Transverse colon (tissue), 4 donors: ENCODE results near the gene NAB2. TPM values are rescaled to one million over a fixed set of nuclear protein-coding genes. Genes with fewer than 3 reads are reported as not detected.

Experiments used
- DNase-seq: peaks from one replicate; pipeline ENCODE4 v3.0.0-alpha.2; 2019
- H3K27ac ChIP-seq, 4 donors: fragments of 200-600 bp; sonication (generic); 2 replicates each; pipeline ENCODE4 v1.5.1; 2016 to 2018; ENCODE audit warnings: inconsistent platforms in 4 of 4
- H3K27me3 ChIP-seq: fragments of 200-600 bp; sonication (generic); 2 replicates; pipeline ENCODE4 v1.5.1; 2017; ENCODE audit warnings: inconsistent platforms
- H3K36me3 ChIP-seq, 4 donors: fragments of 200-600 bp; sonication (generic); 2 replicates each; pipeline ENCODE4 v1.5.1; 2017 to 2019; ENCODE audit warnings: inconsistent platforms in 4 of 4
- H3K4me1 ChIP-seq, 4 donors: fragments of 200-600 bp; sonication (generic); 2 replicates each; pipeline ENCODE4 v1.5.1; 2017 to 2020; ENCODE audit warnings: inconsistent platforms in 4 of 4
- H3K4me3 ChIP-seq, 4 donors: fragments of 200-600 bp; sonication (generic); 1 replicate in 1 of 4; 2 replicates in 3 of 4; pipeline versions ENCODE4 v1.5.1 to v1.6.1; 2017 to 2019; ENCODE audit warnings: inconsistent platforms in 4 of 4
- H3K9me3 ChIP-seq, 2 donors: fragments of 200-600 bp; sonication (generic); 2 replicates each; pipeline ENCODE4 v1.5.1; 2017 to 2019; ENCODE audit warnings: inconsistent platforms in 2 of 2
- EP300 ChIP-seq: sonication (generic); formaldehyde crosslinking; IDR thresholded peaks from one replicate; pipeline ENCODE4 v1.6.1; 2017; ENCODE audit warnings: antibody characterized with exemption, low read depth
- POLR2A ChIP-seq: fragments of 450-650 bp; IDR thresholded peaks from one replicate; pipeline ENCODE4 v1.6.1; 2016; ENCODE audit warnings: antibody characterized with exemption, mild to moderate bottlenecking, moderate library complexity
- POLR2AphosphoS5 ChIP-seq, 3 donors: sonication (generic); formaldehyde crosslinking; IDR thresholded peaks; one replicate each; pipeline ENCODE4 v1.6.1; 2016; ENCODE audit warnings: antibody characterized with exemption in 3 of 3
- WGBS, 2 donors: methylation state at CpG; one replicate each; pipeline ENCODE4 v1.1.5; 2018; ENCODE audit warnings: low coverage in 1 of 2; 5-methylcytosine and 5-hydroxymethylcytosine counted together
- in situ Hi-C, 4 donors: fragments of 200-750 bp; cut with MboI; loops; one replicate each; pipeline versions ENCODE4 v1.15.0 to v1.15.1; 2017; ENCODE audit warnings: low sequenced_read_pairs in 3 of 4, low pct_ligation_motif_present in 1 of 4, low pct_unique_long_range_greater_than_20kb in 1 of 4
- intact Hi-C: fragments of 100-400 bp; cut with DNase I; formaldehyde crosslinking; loops from one replicate; pipeline ENCODE4 v1.15.1; 2023; ENCODE audit warnings: low total_unique reads
- total RNA-seq, 4 donors: library from RNA; depleted of rRNA; stranded (reverse); fragments of >200 nt; gene quantifications; one replicate each; pipeline ENCODE4 v1.1.0, GENCODE V29; 2016
- TF ChIP-seq, protein P1 (sequence below), 5 experiments: fragments of 200-600 bp in 3 of 5; fragments of 450-650 bp in 2 of 5; sonication (generic) in 3 of 5; IDR thresholded peaks; 1 replicate in 2 of 5; 2 replicates in 3 of 5; pipeline ENCODE4 v1.5.1; 2016 to 2017; ENCODE audit warnings: antibody characterized with exemption in 5 of 5, inconsistent platforms in 3 of 5, mild to moderate bottlenecking in 2 of 5, moderate library complexity in 1 of 5

NAB2 gene
- total RNA-seq, 4 donors from 2014 or later = 2.6 to 9.1 (median 4.7) TPM

DNA sequence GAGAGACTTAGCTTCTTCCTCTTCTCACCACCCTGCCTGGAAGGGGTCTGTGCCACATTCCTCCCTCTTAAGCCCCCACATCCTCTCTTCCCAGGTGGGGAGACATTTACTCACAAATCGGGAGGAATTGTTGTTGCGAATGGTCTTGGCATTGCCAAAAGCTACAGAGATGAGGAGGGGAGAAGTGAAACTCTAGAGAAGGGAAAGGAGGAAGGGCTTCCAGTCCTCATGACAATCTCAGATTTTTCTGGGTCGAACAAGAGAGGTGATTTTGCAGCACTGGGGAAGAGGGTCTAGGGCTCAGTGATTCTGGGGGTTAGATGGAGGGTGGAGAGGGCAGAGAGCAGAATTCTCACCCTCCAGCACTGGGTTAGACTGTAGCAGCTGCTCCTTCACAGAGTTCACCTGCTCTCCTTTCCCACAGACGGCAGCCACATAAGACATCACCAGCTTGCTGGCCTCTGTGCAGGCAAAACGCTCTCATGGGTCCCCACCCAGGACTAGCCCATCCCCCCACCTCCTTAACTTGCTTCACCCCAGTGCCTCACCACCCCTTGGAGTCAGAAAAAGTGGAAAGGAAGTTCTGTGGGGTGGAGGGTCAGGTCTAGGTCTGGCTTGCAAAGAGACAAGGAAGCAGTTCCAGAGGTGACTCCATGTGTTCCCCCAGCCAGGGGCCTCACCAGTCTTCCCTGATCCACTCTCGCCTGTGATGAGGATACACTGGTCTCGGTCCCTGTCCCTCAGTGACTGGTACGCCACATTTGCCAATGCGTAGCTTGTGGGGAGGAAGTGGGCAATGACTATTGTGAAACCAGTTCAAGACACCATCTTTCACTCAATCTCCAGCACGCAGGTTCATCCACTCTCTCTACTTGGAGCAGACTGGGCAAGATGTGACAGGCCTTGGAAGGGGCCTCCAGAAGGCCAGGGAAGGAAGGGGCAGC, 41.7 kb upstream of the NAB2 start:
- peaks cover 0 to 8% (median 0%) of the 10 kb centered on the region in 4 donors for H3K36me3 ChIP-seq
- peak overlapping the region in 1 of 4 donors; percentile 80 for H3K27ac ChIP-seq
- H3K4me1 ChIP-seq = peaks cover 7 to 30% (median 26%) of the 10 kb centered on the region in 4 donors
- H3K4me3 ChIP-seq = no peak overlapping the region
- H3K9me3 ChIP-seq = no peaks in the 10 kb centered on the region
- 61 to 64% methylated on average over 3 to 10 of the region's 10 CpGs for WGBS, 2 donors
- no peak for TF ChIP-seq POLR2AphosphoS5 (IDR thresholded peaks at IDR 0.05)
- TF ChIP-seq, protein P1, sequence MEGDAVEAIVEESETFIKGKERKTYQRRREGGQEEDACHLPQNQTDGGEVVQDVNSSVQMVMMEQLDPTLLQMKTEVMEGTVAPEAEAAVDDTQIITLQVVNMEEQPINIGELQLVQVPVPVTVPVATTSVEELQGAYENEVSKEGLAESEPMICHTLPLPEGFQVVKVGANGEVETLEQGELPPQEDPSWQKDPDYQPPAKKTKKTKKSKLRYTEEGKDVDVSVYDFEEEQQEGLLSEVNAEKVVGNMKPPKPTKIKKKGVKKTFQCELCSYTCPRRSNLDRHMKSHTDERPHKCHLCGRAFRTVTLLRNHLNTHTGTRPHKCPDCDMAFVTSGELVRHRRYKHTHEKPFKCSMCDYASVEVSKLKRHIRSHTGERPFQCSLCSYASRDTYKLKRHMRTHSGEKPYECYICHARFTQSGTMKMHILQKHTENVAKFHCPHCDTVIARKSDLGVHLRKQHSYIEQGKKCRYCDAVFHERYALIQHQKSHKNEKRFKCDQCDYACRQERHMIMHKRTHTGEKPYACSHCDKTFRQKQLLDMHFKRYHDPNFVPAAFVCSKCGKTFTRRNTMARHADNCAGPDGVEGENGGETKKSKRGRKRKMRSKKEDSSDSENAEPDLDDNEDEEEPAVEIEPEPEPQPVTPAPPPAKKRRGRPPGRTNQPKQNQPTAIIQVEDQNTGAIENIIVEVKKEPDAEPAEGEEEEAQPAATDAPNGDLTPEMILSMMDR (IDR thresholded peaks at IDR 0.05) = no peak
- no peak for TF ChIP-seq EP300
- TF ChIP-seq POLR2A = no peak
- DNase-seq = no peak
- in situ Hi-C loops = no loop called here
- intact Hi-C loops = no loop called here
- no peaks in the 10 kb centered on the region for H3K27me3 ChIP-seq

DNA sequence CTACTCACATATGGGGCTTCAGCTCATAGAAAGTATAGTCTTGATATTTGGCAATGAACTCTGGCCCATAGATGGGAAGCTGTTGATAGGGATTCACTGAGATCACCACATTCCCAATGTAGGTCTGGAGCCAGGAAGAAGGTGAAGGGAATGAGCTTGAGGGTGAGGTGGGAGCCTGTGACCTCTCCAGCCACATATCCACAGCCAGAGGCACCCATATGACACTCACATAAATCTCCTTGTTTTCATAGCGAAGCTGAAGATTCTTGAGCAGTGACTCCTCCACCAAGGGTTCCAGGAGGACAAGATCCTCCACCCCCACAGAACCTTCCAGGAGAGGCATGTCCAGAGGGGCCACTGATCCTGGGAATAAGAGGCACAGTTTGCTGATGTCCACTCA, 40.9 kb upstream of the NAB2 start:
- no peak for DNase-seq
- Histone ChIP-seq H3K9me3 (no peaks in the 10 kb centered on the region), H3K27me3 (no peaks in the 10 kb centered on the region), H3K4me3 (peak overlapping the region in 3 of 4 donors; percentile 33 to 57 (median 40)), H3K36me3 (no peaks in the 10 kb centered on the region), H3K4me1 (peaks cover 7 to 30% (median 26%) of the 10 kb centered on the region in 4 donors), H3K27ac (peak overlapping the region; percentile 70 to 80 (median 77))
- in situ Hi-C loops (no loop called here), intact Hi-C loops (no loop called here)
- TF ChIP-seq EP300 (no peak), POLR2A (no peak), POLR2AphosphoS5 (IDR thresholded peaks at IDR 0.05) (no peak)
- TF ChIP-seq, protein P1 (IDR thresholded peaks at IDR 0.05) = no peak
- WGBS, 2 donors = 75% methylated on average over 1 of the region's 1 CpG; no CpG with 5 or more reads in 1 of the 2 donors

DNA sequence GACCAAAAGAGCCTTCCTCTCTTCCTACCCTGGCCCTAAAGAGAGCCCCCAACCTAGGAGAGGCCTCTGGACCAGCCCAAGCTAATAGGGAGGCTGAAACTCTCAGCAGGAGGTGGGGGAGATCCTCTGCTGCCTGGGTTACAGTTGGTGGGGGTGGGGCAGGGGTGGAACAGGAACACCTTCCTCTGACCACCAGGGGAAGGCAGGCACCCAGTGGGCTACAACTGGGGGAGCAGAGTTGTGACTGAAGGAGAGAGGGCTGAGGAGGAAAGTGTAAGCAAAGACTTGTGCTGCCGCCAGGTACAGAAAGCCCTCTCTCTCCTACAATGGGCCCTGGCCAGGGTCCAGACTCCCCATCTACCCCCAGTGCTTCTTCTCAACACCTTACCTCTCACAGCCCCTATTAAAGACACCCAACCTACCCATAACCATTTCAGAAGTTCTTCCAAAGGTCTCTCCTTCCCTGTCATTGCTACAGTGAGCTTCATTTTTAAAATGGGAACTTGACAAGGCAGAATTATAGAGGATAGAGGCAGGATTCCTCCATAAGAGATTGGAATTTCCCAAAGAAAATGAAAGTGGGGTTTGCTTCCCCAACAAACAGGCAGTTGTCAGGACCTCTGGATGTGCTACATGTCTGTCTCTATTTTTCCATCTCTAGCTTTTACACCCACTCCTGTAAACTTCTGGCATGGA, 40.3 kb upstream of the NAB2 start:
- no peak for DNase-seq
- in situ Hi-C loops (no loop called here), intact Hi-C loops (no loop called here)
- peak overlapping the region in 3 of 4 donors; percentile 33 to 57 (median 40) for H3K4me3 ChIP-seq
- no peaks in the 10 kb centered on the region for H3K27me3 ChIP-seq
- TF ChIP-seq POLR2AphosphoS5 (IDR thresholded peaks at IDR 0.05) (no peak), EP300 (no peak), POLR2A (no peak)
- TF ChIP-seq, protein P1 (IDR thresholded peaks at IDR 0.05) = no peak
- WGBS, 2 donors = 74% methylated on average over 1 of the region's 1 CpG; no CpG with 5 or more reads in 1 of the 2 donors
- H3K9me3 ChIP-seq = no peaks in the 10 kb centered on the region
- peaks cover 7 to 30% (median 26%) of the 10 kb centered on the region in 4 donors for H3K4me1 ChIP-seq
- no peaks in the 10 kb centered on the region for H3K36me3 ChIP-seq
- H3K27ac ChIP-seq = peak overlapping the region; percentile 70 to 80 (median 77)

DNA sequence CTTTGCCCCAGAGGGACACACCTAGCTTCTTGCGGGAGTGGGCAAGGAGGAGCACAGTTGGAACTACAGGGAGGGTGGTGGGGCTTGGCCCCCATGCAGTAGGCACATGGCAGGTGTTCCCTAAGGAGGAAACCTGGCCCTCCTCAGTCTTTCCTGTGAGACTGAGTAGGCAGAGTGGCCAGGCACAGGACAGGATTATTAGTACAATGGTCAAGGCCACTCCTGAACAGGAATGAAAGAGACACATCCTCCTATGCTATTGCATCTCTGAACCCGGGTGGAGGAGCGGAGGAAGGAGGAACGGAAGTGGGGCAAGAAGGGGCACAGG, 39.8 kb upstream of the NAB2 start:
- peak overlapping the region; percentile 70 to 80 (median 77) for H3K27ac ChIP-seq
- intact Hi-C loops = no loop called here
- DNase-seq = peak; percentile 76
- in situ Hi-C loops = no loop called here
- peaks cover 7 to 30% (median 26%) of the 10 kb centered on the region in 4 donors for H3K4me1 ChIP-seq
- peak overlapping the region in 3 of 4 donors; percentile 33 to 57 (median 40) for H3K4me3 ChIP-seq
- no peaks in the 10 kb centered on the region for H3K27me3 ChIP-seq
- H3K9me3 ChIP-seq = no peaks in the 10 kb centered on the region
- WGBS, 2 donors = 61% methylated on average over 4 of the region's 4 CpGs; no CpG with 5 or more reads in 1 of the 2 donors
- no peaks in the 10 kb centered on the region for H3K36me3 ChIP-seq
- TF ChIP-seq, protein P1 (IDR thresholded peaks at IDR 0.05) = no peak
- TF ChIP-seq POLR2AphosphoS5 (IDR thresholded peaks at IDR 0.05) = peak in 2 of 3 donors; percentile 52 to 67
- TF ChIP-seq POLR2A = peak; percentile 36
- no peak for TF ChIP-seq EP300
